Epithelial cell of prostate (primary cell): ENCODE results near the gene KRTAP5-6.

Experiments
- DNase-seq: peaks from one replicate; pipeline ENCODE4 v3.0.0-alpha.2; 2011; ENCODE audit warnings: low read depth, low spot score
- H3K27ac ChIP-seq: fragments of 450-650 bp; 2 replicates; pipeline ENCODE4 v1.5.1; 2017; ENCODE audit warnings: mild to moderate bottlenecking

The KRTAP5-6 gene

DNA sequence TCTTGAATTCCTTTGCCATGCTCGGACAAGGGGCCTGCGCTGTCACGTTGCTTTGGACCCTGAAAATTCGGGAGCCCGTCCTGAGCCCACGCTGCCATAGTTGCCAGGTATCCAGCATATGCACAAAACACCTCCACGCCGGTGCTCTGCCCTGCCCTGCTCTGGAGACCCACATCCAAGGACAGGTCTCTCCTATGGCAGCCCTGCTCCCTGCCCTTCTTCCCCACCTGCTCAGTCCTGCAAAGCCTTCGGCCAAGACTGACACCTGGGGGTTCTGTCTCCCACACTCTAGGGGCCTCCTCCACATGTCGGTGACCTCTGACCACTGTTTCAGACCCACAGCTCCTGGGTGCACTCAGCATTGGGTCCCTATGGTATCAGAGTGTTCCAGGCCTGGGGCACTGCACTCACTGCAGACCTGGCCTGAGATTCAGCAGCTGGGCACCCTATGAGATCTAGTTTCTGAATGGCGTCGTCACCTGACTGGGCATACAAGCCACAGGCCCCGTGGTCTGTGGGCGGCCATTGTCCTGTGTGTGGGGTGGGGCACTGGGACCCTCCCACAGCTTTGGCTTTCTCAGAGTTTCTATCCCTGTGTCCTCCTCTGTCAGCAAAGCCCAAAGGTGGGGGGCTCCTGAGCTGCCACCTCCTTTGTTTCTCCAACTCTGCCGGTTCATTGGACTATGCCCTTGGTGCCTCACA, 2.0 kb upstream of the KRTAP5-6 start:
- no peak for DNase-seq
- H3K27ac ChIP-seq = no peak overlapping the region

- no peak overlapping the region for H3K27ac ChIP-seq
- no peak for DNase-seq
Observed at GRCh38 chr11:1695548-1696108, 1.4 kb upstream of the KRTAP5-6 start.

DNA sequence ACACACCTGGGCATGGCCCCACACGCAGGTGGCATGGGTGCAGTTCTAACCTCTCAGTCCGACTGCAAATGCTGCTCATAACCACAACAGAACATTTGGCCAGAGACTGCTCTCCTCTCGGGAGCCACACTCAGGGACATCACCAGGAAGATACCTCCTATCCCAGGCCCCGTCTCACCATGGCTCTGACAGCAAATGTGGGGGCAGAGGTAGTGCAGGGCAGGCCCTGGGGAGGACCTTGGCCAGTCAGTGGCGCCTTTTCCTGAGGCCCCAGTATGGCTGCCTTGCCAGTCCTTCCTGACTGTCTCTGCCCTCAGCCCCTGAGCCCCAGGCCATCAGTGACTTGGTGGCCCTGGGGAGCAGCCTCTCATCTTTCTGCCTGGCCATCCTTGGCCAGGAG, 2.8 kb downstream of the KRTAP5-6 start:
- H3K27ac ChIP-seq = no peak overlapping the region

DNA sequence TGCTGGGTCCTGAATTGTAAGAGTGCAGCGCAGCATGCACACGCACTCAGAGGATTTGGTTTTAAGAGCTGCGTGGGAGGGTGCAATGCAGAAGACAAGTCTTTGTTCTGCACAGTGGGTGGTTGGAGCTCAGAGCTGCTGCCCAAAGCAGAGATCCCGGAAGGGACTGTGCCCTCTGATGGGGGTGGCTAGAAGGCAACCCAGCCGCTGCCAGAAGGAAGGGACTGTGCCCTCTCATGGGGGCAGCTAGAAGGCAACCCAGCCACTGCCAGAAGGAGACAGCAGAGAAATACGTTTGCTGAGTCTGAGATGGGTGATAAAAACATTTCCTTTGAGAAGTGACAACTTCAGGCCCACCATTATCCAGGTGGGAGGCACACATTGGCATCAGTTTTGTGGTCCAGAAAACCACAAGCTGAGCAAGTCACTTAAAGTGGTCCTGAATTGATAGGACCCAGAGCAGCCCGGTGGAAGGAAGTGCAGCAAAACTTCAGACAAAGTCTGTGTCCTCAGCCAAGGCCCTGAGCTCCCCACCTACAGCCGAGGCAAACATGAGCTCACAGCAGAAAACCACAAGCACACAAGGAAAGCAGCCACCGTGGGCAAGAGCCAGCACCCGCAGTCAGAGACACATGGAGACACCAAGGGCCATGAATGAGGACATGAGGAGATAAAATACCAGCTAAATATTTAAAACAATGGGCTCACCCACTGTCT, 4.3 kb downstream of the KRTAP5-6 start:
- H3K27ac ChIP-seq = no peak overlapping the region
- no peak for DNase-seq

More for the DNA sequence above, 2.8 kb downstream of the KRTAP5-6 start:
- no peak for DNase-seq

- DNase-seq = no peak
- H3K27ac ChIP-seq = no peak overlapping the region
Observed at GRCh38 chr11:1702506-1702905, 5.5 kb downstream of the KRTAP5-6 start.

- H3K27ac ChIP-seq = no peak overlapping the region
- no peak for DNase-seq
Observed at GRCh38 chr11:1703146-1703545, 6.2 kb downstream of the KRTAP5-6 start.

- DNase-seq = no peak
- H3K27ac ChIP-seq = no peak overlapping the region
Observed at GRCh38 chr11:1705126-1706052, 8.4 kb downstream of the KRTAP5-6 start.

GRCh38 chr11:1706634-1707400, 9.8 kb downstream of the KRTAP5-6 start:
- no peak overlapping the region for H3K27ac ChIP-seq
- DNase-seq = no peak

DNA sequence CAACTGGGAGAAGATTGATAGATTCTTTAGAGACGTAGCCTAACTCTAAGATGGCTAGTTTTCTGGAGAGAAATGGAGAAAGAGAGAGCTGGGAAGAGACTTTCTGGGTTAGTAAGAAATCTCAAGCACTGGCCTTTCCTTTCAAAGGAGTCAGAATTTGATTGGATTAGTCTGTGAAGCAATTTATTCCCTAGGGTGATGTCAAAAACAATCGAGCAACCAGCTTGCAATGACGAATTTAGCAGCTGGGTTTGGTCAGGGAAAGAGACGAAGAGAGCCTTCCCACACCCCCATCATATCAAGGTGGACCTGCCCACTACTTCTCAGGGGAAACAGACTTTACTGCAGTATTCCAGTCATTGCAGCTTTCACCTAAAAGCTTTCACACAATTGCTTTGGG, 10.8 kb downstream of the KRTAP5-6 start:
- H3K27ac ChIP-seq = no peak overlapping the region
- no peak for DNase-seq

DNA sequence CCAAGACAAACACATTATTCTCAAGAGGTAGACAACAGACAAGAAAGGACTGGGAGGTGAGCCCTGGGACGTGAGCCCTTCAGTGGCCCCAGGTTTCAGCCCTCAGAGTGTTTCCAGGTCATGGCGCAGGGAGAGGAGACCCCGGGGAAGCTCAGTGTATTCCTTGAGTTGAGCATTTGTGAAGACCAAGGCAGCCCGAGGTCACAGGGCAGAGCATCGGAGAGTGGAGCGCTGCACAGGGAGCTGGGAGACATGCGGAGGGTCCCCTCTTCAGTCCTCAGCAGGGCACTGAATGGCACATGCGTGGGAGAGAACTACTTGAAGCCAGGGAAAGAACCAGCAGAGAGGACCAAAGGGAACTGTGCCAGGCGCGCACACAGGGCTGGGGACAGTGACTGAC, 11.7 kb downstream of the KRTAP5-6 start:
- DNase-seq = no peak
- H3K27ac ChIP-seq = no peak overlapping the region

DNA sequence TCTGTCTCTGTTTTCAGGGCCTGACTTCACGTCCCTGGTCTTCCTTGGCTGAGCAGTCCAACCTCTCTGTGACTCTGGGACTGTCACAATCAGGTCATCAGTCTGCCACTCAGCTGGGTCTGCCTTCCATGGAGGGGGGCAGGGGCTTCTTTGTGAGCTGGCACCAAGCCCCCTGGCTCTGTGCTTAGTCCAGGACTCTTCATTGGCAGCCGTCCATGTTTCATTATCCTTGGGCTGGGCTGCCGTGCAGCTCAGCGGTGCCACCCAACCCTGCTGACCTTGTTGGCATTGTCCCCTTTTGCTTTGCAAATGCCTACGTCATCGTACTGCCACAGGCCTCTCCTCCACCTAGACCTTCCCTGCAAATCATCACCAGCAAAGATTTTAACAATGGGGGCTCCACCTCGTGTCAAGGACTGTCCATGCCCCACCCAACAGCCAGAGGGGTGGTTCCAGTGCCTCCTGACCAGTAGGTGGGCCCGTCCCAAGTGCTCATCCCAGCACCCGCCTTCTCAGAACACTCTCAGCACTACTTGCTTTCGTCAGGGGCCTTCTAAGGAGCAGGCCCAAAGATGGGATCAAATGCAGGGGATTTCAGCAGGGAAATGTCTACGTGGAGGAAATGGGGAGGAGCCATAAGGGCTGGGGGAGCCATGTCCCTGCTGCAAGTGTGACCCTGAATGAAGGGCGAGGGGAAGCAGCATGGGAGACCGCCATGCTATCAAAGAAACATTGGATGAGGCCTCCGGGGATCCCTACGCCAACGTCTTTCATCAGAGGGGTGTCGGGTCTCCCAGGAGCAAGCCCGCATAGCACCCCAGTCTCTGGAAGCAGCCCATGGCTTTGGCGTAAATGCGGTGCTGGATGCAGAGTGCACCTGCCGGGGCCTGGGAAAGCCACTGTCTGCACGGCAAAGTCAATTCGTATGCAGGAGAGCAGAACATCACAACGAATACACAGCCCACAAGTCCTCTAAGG, 18.2 kb downstream of the KRTAP5-6 start:
- no peak for DNase-seq
- no peak overlapping the region for H3K27ac ChIP-seq

- no peak overlapping the region for H3K27ac ChIP-seq
- DNase-seq = no peak
Observed at GRCh38 chr11:1717745-1718144, 20.8 kb downstream of the KRTAP5-6 start.

- DNase-seq = no peak
- no peak overlapping the region for H3K27ac ChIP-seq
Observed at GRCh38 chr11:1718326-1718725, 21.3 kb downstream of the KRTAP5-6 start.

GRCh38 chr11:1719781-1720180, 22.8 kb downstream of the KRTAP5-6 start:
- DNase-seq = no peak
- no peak overlapping the region for H3K27ac ChIP-seq

DNA sequence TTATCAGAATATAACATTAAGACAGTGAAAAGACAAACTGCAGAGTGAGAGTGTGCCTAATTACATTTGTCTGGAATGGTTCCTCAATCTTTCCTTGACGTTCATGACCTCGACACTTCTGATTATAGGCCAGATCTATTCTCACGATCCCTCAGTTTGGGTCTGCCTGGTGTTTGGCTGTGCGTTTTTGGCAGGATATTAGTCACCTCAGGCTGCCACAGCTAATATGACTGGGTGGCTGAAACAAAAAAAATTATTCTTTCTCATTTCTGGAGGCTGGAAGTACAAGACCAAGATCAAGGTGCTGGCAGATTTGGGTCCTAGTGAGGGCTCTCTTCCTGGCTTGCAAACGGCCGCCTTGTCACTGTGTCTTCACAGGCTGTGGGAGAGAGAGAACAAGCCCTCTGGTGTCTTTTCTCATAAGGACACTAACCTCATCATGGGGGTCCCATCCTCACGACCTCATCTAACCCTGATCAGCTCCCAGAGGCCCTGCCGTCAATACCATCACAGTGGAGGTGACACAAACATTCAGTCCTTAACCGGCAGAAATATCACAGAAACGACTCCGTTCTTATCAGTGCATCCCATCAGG, 30.2 kb downstream of the KRTAP5-6 start:
- DNase-seq = no peak
- H3K27ac ChIP-seq = no peak overlapping the region

GRCh38 chr11:1727861-1728260, 30.9 kb downstream of the KRTAP5-6 start:
- no peak overlapping the region for H3K27ac ChIP-seq
- DNase-seq = no peak

- H3K27ac ChIP-seq = no peak overlapping the region
- no peak for DNase-seq
Observed at GRCh38 chr11:1728301-1728700, 31.3 kb downstream of the KRTAP5-6 start.

DNA sequence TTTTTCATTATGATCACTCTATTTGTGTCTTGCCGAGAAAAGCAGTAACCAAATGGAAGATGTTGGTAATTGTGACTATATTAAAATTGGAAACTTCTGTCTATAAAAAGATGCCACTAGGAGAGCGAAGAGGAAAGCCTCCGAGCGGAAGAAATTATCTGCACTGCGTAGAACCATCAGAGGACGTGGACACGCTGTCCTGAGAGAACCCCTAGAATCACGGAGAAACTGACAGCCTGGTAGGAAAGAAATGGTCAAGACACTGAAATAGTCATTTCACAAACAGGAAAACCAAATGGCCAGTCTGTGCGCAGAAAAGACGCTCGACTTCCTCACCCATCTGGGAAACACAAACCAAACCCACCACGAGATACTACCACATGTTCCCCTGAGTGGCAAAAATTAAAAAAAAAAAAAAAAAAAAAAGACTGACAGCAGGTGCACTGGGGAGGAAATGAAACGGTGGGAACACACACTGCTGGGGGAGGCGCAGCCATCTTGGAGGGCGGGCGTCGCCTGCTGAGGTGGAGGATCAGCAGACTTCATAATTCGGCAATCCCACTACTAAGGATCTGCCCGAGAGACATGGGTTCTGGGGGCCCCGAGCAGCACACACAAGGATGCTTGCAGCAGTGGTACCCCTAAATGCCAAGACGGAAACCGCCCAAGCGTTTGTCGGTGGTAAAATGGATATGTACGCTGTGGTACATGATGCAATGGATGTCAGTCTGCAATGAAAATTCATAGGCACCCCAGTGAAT, 32.1 kb downstream of the KRTAP5-6 start:
- no peak for DNase-seq

More for the DNA sequence above, 32.1 kb downstream of the KRTAP5-6 start:
- no peak overlapping the region for H3K27ac ChIP-seq
